Left renal cortex interstitium (tissue), 4 donors: ENCODE measurements around the gene ST6GAL1. TPM values are rescaled to one million over a fixed set of nuclear protein-coding genes. Genes with fewer than 3 reads are reported as not detected.
"Not testable (repeated sequence)": the region's sequence is repeated elsewhere in the genome, so short reads cannot be mapped to it uniquely, and the experiment has no call there.

Experiments
- DNase-seq, 4 donors: peaks; one replicate each; pipeline ENCODE4 v3.0.0-alpha.2; 2013; ENCODE audit warnings: low read depth in 4 of 4, low spot score in 2 of 4, missing footprints in 1 of 4
- polyA plus RNA-seq, 4 donors: library from polyadenylated mRNA; unstranded; fragments of 120-200 nt; gene quantifications; one replicate each; pipeline ENCODE4 v1.2.1, GENCODE V29; 2013; ENCODE audit not compliant: insufficient read length in 4 of 4

Gene ST6GAL1
- polyA plus RNA-seq, 4 donors = 59.8 to 88.3 (median 72.0) TPM

DNA sequence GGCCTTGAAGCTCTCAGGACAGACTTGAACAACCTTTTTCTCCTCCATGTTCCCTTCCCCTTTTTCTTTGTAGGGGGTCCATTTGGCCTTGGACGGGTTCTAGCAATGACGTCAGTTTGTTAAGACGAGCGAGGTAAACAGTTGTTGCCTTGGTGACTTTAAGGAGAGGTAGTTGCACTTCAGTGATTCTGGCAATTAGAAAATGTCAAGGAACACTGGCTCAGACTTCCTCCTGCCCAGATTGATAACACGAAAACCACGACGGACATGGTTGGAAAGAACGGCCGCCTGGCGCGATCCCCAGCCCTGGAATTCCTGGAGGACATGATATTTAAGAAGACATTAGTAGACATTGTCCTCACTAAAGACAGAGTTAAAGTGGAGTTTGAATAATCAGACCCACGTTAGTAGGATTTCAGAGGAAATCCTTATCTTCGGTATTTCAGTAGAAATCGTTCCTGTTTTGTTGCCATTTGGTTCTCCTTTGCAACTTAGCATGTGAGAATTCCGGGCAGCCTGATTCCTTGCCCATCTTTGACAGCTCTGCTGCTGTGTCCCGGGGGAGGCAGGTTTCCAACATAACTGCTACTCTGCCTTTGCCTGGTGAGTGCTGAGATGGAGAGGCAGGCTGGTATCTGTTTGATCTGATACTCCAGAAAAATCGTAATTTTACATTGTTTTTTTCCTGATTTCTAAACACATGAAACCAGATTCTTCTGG, 87.3 kb downstream of the ST6GAL1 start:
- peak in 1 of 4 donors; percentile 61 for DNase-seq

DNA sequence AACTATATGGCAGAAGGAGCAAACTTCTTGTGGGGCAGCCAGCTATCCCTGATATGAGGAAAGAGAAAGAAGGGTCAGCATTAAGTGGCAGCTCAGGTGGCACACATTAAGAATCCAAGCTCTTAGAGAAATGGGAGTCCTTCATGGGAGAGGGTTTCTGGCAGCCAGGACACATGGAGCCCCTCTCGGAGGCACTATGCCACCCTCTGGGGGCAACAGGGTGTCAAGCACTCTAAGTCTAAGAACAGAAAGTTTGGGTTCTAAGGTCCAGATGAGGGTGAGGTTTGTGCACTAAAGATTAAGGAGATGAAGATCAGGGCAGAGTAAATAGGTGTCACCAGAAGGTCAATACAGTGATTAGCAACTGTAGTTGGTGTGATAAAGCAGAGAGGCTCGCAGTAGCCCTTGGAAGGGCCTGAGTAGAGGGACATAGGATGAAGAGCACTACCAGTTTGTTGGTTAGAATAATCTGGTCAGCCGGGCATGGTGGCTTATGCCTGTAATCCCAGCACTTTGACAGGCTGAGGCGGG, 89.3 kb downstream of the ST6GAL1 start:
- DNase-seq = no peak

DNA sequence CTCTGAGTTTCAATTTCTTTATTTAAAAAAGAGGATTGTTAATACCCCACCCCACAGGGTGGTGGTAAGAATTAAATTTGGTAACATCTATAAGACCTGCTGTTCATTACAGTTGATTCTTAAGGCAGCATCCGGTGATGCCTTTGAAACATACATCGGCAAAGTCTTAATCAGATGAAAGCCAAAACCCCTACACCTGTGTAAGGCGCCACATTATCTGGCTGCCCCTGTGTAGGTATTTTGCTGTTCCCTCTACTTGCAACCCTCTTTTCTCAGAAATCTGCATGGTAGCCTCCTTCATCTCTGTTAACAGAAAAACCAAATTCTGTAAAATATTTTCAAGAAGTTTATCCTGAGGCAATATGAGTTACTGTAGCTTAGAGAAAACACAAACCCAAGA, 90.0 kb downstream of the ST6GAL1 start:
- no peak for DNase-seq

DNA sequence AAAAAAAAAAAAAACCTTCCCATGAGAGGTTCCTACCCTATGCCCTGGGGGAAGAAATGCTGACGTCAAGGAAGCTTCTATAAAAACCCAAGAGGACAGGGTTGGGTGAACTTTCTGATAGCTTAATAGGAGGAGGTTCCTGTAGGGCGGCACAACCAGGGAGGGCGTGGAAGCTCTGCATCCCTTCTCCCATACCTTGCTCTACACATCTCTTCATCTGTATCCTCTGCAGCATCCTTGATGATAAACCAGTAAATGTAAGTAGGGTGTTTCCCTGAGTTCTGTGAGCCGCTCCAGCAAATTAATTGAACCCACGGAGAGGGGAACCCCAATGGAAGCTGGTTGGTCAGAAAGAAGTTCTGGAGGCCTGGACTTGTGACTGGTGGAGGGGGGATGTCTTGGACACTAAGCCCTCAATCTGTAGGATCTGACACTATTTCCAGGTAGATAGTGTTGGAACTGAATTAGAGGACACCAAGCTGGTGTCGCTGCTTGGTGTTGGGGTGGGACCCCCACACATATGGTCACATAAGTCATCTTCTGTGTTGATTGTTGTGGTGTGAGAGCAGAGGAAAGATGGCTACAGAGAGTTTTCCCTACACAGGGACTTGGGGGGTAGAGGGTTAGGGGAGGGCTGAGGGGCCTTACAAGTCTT, 91.5 kb downstream of the ST6GAL1 start:
- no peak for DNase-seq

DNA sequence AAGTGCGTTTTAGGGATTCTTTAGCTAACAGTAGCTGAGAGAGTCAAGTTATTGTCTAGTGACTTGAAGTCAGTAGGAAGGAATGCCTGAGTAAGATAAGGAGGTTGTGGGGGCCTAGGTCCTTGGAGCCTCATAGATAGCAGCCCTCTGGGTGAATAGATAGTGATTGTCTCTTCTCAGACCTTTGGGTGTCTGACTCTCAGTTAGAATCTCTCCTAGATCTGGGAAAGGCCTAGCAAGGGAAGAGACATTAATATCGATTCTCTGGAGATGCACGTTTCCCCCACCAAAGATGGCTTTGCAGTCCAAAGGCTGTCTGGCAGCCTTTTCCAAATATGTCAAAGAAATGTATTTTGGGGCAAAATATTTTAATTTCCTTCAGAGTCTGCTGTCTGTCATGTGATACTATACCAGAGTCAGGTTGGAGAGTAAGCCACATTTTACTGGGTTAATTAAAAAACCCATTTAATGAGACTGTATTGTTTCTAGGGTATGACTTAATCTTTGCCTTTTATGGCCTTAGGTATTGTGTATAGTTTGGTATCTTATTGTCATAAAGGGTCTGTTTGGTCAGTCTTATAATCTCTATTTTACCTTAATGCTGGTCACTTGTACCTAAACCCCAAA, 92.2 kb downstream of the ST6GAL1 start:
- no peak for DNase-seq

DNA sequence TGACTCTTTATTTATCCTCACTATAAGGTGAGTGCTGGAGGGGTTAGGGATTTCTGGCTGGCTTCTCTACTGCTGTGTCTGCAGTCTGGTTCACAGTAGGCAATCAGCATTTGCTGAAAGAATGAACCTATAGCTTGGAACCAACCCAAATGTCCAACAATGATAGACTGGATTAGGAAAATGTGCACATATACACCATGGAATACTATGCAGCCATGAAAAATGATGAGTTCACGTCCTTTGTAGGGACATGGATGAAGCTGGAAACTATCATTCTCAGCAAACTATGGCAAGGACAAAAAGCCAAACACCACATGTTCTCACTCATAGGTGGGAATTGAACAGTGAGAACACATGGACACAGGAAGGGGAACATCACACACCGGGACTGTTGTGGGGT, 93.0 kb downstream of the ST6GAL1 start:
- not testable (repeated sequence) for DNase-seq

DNA sequence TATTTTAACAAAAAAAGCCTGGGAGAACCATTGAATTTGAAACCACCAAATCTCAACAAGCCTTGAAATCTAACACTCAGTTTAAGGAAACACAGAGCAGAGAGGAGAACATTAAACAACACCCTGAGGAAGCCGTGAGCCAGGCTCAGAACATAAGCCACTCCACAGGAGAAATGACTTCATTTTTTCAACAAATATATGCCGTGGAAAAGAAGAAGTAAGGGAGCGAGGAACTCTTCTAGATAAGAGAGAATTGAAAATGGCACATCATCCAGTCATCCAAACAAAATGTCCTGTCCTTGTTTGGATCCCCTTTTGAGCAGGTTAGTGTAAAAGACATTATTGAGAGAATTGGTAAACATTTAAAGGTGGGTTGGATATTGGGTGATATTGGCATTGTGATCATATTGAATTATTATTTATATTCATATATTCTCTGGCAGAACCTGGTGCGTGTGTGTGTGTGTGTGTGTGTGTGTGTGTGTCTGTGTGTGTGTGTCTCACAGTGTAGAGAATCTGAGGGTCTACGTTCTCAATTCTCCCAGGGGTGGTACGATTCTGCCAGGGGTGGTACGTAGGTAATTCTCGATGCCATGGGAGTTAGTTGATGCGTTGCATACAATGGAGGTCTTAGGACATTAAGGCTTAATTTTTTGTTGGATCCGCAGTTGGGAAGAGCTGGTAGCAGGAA, 94.4 kb downstream of the ST6GAL1 start:
- DNase-seq = no peak

DNA sequence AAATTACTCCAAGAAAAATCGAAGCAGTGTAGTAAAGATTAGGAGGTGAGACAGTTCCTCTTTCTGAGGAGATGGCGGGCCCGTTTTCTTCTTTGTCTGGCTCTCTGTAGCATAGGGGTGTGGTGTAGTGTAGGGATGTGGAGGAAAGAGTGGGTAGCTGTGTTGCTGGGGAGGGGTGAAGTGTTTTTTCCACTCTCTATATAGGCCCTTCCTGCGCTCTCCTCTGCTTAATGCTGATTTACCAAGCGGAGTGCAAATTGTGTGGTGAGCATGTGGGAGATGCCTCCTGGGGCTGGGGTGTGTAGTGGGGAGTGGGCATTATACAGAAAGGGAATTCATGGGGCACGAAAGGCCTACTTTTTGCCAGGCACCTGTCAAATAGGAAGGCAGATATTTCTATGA, 94.9 kb downstream of the ST6GAL1 start:
- no peak for DNase-seq

DNA sequence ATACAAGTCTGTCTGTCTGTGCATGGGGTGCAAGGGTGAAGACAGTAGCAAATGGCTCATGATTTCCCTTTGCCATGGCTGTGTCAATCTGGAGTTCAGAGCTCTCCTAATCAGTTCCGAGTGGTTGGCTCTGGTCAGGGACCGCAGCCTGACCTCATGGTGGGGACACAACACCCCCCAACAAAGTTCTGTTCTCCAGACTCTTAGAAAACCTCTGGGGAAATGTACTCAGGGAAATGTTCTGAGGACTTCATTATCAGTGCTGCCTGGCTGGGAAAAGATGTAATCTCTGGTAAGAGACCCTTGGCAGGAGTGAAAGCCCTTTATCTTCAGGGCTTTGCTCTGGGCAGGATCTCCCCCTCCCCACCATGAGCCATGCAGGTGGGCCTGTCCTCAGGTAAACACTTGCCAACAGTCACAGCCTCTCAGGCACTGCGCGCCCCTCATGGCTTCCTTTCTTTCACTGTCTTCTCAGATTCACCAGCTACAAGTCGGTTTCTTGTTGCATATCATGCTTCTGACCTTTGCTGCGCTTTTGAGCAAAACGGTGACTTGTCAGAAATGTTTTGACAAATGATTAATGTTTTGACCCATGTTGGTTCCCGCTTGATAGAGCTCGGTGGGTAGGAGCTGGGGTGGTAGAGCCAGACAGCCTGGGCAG, 95.5 kb downstream of the ST6GAL1 start:
- DNase-seq = no peak

DNA sequence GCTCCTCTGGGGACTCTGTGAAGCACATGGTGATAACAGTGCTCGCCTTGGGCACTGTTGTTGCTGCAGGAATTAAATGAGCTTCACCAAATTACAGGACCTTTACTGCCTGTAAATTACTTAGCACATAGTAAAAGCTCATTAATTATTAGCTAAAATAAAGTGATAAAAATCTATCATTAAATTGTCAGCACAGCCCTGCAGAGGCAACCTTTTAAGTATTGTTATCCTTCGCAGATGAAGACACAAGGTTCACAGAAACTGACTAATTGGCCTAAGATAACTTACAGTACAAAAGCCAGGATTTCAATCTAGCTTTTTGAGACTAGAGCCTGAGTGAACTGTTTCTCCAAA, 96.0 kb downstream of the ST6GAL1 start:
- DNase-seq = no peak

DNA sequence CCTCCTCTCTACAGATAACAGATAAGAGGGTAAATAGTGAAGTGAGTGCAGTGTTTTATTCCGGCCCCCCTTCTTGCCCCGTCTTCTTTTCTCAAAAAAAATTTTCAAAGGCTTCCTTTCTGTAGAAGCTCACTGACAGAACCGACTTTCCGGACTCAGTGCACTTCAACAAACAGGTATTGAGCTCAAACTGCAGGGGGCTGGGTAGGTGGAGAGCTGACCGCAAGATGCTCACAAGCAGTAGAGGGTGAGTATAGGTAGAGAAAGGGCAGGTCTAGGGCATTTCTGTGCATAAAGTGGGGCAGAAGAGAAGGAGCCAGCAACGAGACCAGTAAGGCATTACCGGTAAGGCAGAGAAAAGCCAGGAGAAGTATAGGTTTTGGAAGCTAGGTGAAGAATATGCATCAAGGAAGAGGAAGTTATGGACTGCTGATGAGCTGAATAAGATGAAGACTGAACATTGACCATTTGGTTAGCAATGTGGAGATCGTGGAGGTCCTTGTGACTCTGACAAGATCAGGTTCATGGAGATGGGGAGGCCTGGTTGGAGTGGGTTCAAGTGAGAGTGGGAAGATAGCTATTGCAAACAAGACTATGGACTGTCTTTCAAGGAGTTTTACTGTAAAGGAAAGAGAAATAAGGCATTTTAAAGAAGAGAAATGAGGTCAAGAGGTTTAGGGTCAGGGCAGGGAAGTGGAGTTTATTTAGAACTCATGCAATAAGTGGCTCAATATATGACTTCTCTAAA, 97.4 kb downstream of the ST6GAL1 start:
- no peak for DNase-seq

DNA sequence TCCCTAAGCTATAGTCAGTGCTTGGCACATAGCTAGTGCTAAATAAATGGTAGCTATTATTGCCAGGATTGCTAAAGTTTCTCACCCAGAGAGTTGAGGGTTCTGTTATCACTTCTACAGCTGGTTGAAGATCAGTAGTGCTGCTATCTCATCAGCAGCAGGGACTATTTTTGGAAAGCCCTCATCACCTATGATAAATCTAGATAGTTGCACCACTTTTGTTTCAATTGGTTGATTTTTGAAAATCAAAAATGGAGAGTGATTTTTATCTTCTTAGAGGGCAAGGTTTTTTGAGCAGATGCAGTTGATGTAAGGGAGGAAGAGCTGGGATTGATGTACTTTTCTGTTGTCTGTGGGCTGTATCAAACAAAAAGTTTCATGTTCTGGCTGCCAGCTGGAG, 101.6 kb downstream of the ST6GAL1 start:
- no peak for DNase-seq

DNA sequence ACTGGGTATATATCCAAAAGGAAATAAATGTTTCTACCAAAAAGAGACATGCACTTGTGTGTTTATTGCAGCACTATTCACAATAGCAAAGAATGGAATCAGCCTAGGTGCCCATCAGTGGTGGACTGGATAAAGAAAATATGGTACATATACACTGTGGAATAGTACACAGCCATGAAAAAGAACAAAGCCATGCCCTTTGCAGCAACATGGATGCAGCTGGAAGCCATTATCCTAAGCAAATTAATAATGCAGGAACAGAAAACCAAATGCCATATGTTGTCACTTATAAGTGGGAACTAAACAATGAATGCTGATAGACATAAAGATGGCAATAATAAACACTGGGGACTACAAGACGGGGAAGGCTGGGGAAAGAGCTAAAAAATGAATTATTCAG, 106.1 kb downstream of the ST6GAL1 start:
- no peak for DNase-seq

DNA sequence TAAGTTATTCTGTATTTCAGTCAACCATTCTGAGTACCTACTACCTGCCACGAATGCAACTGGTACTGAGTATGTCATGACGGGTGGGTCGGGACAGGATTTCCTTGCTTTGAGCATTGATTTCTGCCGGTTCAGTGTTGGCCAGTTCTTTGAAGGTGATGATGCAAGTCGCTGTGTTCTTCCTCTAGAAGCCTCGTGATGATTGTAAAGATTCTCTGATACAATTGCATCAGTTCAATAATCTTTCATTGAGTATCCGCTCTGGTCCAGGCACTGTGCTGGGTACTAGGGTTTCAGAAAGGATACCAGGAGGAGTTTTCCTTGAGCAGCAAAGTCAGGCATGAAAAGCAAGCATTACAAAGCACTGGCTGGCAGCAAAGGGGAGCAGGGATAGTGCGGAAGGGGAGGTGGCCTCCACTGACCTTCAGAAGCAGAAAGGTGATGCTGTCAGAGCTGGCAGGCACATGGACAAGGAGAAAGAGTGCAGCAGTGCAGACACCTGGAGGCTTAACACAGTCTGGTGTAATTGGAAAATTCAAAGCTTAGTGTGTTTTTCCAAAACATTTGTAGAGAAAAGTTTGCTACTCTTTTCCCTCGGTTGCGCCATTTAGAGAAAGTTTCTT, 108.9 kb downstream of the ST6GAL1 start:
- no peak for DNase-seq

DNA sequence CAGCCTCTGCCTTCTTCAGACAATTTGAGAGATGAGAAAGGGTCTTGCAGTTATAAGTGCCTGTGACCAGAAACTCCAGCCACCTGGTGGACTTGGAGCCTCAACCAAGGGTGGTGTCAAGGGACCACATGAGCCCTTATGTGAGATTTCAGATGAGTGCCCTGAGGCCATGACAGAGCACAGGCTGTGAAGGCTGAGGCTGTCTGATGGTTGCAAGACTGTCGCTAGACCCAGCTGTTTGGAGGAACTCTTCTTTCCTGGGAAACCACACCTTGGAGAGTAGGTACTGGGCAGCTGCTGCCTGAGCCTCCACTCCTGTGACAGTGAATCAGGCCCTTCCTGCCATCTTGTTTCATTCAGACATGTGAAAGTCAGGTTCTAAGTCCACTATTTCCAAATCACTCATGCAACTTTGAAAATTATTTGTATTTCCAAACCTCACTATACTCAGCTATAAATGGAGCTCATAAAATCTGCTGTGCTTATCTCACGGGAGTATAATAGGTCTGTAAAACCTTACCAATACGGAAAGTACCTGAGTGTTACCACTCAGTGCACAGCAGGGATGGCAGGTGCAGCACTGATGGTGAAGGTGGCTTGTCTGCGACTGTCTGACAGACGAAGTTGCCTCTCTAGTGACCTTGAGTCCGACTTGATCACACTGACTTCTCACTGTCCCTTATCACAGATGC, 109.5 kb downstream of the ST6GAL1 start:
- DNase-seq = no peak

DNA sequence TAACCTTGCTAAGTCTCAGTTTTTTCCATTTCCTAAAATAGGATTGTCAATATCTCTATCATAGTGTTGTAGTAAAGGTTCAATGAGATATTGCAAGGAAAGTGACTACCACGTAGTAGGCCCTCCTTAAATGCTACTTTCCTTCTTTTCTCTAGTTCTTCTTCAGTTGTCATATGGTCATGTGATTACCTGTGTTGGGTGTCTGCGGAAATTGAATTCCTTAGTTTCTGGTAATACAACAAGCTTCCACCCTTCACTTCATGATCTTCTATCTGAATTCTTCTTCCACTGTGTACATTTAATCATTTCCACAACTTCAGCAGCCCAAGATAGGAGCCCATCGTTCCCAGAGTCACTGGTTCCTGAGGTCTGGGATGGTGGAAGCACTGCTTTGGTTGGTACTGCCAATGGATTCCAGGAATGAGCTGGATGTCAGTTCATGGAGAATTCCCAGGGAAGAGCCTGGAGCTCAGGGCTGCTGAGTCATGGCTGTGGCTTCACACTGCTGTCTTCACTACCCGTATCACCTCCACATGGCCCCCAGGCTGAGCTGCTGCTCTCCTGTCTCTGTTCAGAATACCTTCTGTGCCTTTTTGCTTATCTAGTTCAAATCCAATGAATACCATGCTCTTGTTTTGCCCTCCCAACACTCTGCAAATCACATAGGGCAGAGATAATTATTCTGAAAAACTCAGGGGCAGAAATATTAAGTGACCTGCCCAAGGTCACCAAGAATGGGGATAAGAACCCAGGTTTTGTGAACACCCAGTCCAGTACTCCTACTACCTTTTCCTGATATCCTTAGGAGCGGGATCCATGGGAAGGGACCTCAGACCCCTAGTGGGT, 110.4 kb downstream of the ST6GAL1 start:
- no peak for DNase-seq

DNA sequence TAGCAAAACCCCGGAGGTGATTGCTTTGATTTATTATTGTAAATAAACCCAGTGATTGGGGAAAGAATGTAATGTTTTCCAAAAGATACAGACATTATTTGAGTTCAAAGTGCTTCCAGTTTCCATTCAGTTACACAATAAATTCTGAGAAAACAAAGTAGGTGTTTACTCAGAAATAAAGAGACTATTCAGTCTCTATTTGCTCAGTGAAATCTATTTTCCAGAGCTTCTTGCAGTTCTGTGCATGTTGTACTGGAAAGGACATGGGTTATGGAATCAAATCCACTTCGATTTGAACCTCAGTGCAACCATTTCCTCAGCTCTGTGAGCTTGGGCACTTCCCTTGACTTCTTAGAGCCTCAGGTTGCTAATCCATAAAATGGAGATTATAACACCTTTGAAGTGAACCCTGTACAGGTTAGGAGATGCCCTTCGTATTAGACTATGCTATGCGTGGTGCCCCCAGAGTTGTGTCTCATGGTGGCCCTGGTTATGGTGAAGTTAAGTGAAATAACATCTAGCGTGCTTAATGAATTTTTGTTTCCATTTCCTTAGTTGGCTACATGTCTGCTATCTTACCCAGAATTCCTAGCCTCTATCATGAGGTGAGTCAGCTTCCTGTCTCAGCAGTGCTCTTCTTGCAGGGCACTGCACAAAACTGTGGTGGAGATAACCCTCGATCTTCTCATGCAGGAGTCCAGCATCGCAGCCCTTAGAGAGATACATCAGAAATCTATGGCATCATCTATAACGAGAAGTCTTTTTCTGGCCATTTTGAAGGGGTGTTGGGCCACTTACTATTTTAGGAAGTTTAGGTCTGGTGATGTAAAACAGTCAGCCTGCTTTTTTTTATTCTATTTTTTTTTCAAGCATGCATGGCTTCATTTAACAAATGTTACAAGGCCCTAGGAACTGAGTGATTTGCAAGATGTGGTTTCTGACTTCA, 111.3 kb downstream of the ST6GAL1 start:
- no peak for DNase-seq
